Measurements from ENCODE around the gene ZCCHC14.
"Not testable (repeated sequence)": the region's sequence is repeated elsewhere in the genome, so short reads cannot be mapped to it uniquely, and the experiment has no call there.

ZCCHC14 gene

GRCh38 chr16:87388818-87389134 lies 104.0 kb downstream of the ZCCHC14 start:
- no peak for TF ChIP-seq GABPA (IDR thresholded peaks at IDR 0.05; ENCODE audit: low read depth)
- no peak for TF ChIP-seq CTCF (IDR thresholded peaks at IDR 0.05; ENCODE audit: insufficient read depth, low read length)
- no peak for TF ChIP-seq REST (IDR thresholded peaks at IDR 0.05; ENCODE audit: insufficient replicate concordance, low read depth)
- TF ChIP-seq POLR2AphosphoS5 (IDR thresholded peaks at IDR 0.05; ENCODE audit: low read depth), result no peak
- TF ChIP-seq SPI1 (IDR thresholded peaks at IDR 0.05; ENCODE audit: borderline replicate concordance, low read depth), result no peak
- DNase-seq (ENCODE audit: low read depth in 1 of 2, low spot score in 1 of 2), result no peak
- Histone ChIP-seq H3K4me3 (replicated peaks; ENCODE audit: insufficient read depth, low read length) (no peak overlapping the region), H3K27ac (replicated peaks) (peak overlapping the region; percentile 81), H3K27me3 (ENCODE audit: insufficient read depth, poor library complexity, severe bottlenecking) (no peaks in the 10 kb centered on the region)

GRCh38 chr16:87387942-87388817 lies 104.6 kb downstream of the ZCCHC14 start:
- Histone ChIP-seq H3K4me3 (replicated peaks; ENCODE audit: insufficient read depth, low read length) (no peak overlapping the region), H3K27ac (replicated peaks) (peak overlapping the region; percentile 81), H3K27me3 (ENCODE audit: insufficient read depth, poor library complexity, severe bottlenecking) (no peaks in the 10 kb centered on the region)
- TF ChIP-seq SPI1 (IDR thresholded peaks at IDR 0.05; ENCODE audit: borderline replicate concordance, low read depth), result no peak
- TF ChIP-seq POLR2AphosphoS5 (IDR thresholded peaks at IDR 0.05; ENCODE audit: low read depth), result peak; percentile 67
- peak; percentile 90 to 93 for DNase-seq (ENCODE audit: low read depth in 1 of 2, low spot score in 1 of 2)

GRCh38 chr16:87384875-87385167 lies 108.0 kb downstream of the ZCCHC14 start:
- not testable (repeated sequence) for H3K27ac ChIP-seq (replicated peaks); H3K27me3 ChIP-seq (ENCODE audit: insufficient read depth, poor library complexity, severe bottlenecking); H3K4me3 ChIP-seq (replicated peaks; ENCODE audit: insufficient read depth, low read length); DNase-seq (ENCODE audit: low read depth in 1 of 2, low spot score in 1 of 2)

GRCh38 chr16:87384162-87384874 lies 108.5 kb downstream of the ZCCHC14 start:
- Histone ChIP-seq H3K27ac (replicated peaks) (peak overlapping the region; percentile 75), H3K27me3 (ENCODE audit: insufficient read depth, poor library complexity, severe bottlenecking) (no peaks in the 10 kb centered on the region), H3K4me3 (replicated peaks; ENCODE audit: insufficient read depth, low read length) (peak overlapping the region; percentile 52)
- peak in 1 of 2 experiments; percentile 22 for DNase-seq (ENCODE audit: low read depth in 1 of 2, low spot score in 1 of 2)
- TF ChIP-seq GABPA (IDR thresholded peaks at IDR 0.05; ENCODE audit: low read depth) (no peak), CTCF (IDR thresholded peaks at IDR 0.05; ENCODE audit: insufficient read depth, low read length) (no peak), POLR2AphosphoS5 (IDR thresholded peaks at IDR 0.05; ENCODE audit: low read depth) (no peak), REST (IDR thresholded peaks at IDR 0.05; ENCODE audit: insufficient replicate concordance, low read depth) (no peak), SPI1 (IDR thresholded peaks at IDR 0.05; ENCODE audit: borderline replicate concordance, low read depth) (no peak)
